MCF 10A (cell line): ENCODE measurements around the gene RTN4IP1. TPM values are rescaled to one million over a fixed set of nuclear protein-coding genes. Genes with fewer than 3 reads are reported as not detected.

ENCODE experiments used
- BruUV-seq: library from RNA; stranded (reverse); fragments of 400-500 nt; replicated peaks from 2 replicates; lab custom pipeline; 2021; lab: Mats Ljungman, UMichigan
- CTCF ChIA-PET: fragments of 300-600 bp; sonication (Branson Sonifier 250); formaldehyde crosslinking; extraction: SDS; loops from one replicate; lab custom pipeline; 2021; ENCODE audit warnings: antibody characterized with exemption, inconsistent platforms; lab: Yijun Ruan, JAX
- POLR2A ChIA-PET: fragments of 300-600, 350-650 bp; sonication (Branson Sonifier 250); formaldehyde crosslinking; extraction: SDS; loops from one replicate; lab custom pipeline; 2020; ENCODE audit warnings: antibody characterized with exemption, inconsistent platforms; lab: Yijun Ruan, JAX
- DNase-seq: peaks from one replicate; pipeline ENCODE4 v3.0.0-alpha.2; 2018; ENCODE audit not compliant: unreplicated experiment
- H3K27ac Mint-ChIP-seq: one replicate; pipeline ENCODE4 v1.8.0; 2022; ENCODE audit warnings: mild to moderate bottlenecking, low read depth, mixed read lengths; ENCODE audit not compliant: unreplicated experiment
- H3K27me3 Mint-ChIP-seq: one replicate; pipeline ENCODE4 v1.8.0; 2022; ENCODE audit warnings: mixed read lengths; ENCODE audit not compliant: insufficient read depth, unreplicated experiment
- H3K36me3 Mint-ChIP-seq: one replicate; pipeline ENCODE4 v1.8.0; 2022; ENCODE audit warnings: mild to moderate bottlenecking, moderate library complexity, mixed read lengths; ENCODE audit not compliant: insufficient read depth, unreplicated experiment
- H3K4me1 Mint-ChIP-seq: one replicate; pipeline ENCODE4 v1.8.0; 2022; ENCODE audit warnings: mixed read lengths; ENCODE audit not compliant: insufficient read depth, unreplicated experiment
- H3K4me3 Mint-ChIP-seq: one replicate; pipeline ENCODE4 v1.8.0; 2022; ENCODE audit warnings: mild to moderate bottlenecking, moderate library complexity, mixed read lengths; ENCODE audit not compliant: unreplicated experiment
- H3K9me3 Mint-ChIP-seq: one replicate; pipeline ENCODE4 v1.8.0; 2022; ENCODE audit warnings: mixed read lengths; ENCODE audit not compliant: unreplicated experiment
- intact Hi-C: fragments of 100-400 bp; cut with micrococcal nuclease; formaldehyde crosslinking; loops from 2 replicates; pipeline ENCODE4 v1.14.1; 2022
- total RNA-seq: library from RNA; stranded (reverse); gene quantifications from 2 replicates; pipeline ENCODE4 v1.2.3, GENCODE V29; 2022
- TF ChIP-seq, protein P1 (sequence below): fragments of 200-600 bp; IDR thresholded peaks from one replicate; pipeline ENCODE4 v1.8.0; 2022; ENCODE audit warnings: antibody characterized with exemption, mild to moderate bottlenecking; ENCODE audit not compliant: unreplicated experiment

Gene RTN4IP1
- total RNA-seq, 1 experiment from 2014 or later: 6.5 TPM

DNA sequence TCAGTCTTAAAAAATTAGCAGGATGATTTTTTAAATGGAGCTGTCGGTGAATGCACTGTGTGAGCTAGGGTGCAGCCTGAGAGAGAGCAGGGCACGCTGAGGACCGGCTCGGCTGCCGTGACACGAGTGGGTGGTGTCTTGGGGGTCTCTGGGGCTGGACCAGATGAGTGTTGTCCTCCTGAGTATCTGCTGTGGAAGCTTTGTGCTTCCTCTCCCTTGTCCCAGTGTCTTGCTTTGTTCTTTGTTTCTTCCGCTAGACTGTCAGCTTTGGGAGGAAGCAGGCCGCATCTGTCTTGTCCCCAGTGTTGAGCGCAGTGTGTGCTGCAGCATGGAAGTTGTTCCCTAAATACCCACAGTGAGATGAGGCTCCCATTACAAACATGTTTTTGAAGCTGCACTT, 89.4 kb downstream of the RTN4IP1 start:
- no peak overlapping the region for H3K27ac Mint-ChIP-seq

DNA sequence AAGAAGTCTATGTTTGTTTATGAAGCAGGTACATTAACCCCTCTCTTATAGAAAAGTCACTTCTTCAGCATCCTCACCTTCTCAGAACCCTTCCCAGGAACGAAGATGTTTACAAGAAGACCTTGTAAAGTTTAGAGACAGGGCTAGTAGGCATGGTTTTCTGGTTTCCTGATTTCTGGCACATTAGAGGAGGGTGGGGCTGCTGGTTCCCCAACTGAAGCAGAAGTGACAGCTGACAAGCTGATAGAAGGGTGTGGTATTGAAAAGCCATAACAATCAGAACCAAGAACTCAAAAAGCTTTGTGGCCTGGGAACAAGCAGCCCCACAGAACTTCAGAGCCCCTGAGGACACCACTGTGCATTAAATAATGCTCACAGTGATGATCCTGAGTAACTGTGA, 91.2 kb downstream of the RTN4IP1 start:
- Mint-ChIP-seq H3K27ac (no peak overlapping the region), H3K27me3 (no peaks in the 10 kb centered on the region), H3K4me3 (no peak overlapping the region), H3K4me1 (peaks cover 35% of the 10 kb centered on the region), H3K36me3 (peaks cover 72% of the 10 kb centered on the region), H3K9me3 (no peaks in the 10 kb centered on the region)
- BruUV-seq: no TSS peak
- CTCF ChIA-PET: interaction anchor here (0.8 to 1.5 kb wide), 2 partner anchors 12 to 198 kb away, joined by 4 read pairs; no protein-coding TSS in a partner anchor
- intact Hi-C loops: no loop called here
- POLR2A ChIA-PET: interaction anchor here (0.6 to 2.9 kb wide), 6 partner anchors 9 to 28 kb away, joined by 3 to 10 read pairs (median 4); no protein-coding TSS in a partner anchor
- TF ChIP-seq, protein P1, sequence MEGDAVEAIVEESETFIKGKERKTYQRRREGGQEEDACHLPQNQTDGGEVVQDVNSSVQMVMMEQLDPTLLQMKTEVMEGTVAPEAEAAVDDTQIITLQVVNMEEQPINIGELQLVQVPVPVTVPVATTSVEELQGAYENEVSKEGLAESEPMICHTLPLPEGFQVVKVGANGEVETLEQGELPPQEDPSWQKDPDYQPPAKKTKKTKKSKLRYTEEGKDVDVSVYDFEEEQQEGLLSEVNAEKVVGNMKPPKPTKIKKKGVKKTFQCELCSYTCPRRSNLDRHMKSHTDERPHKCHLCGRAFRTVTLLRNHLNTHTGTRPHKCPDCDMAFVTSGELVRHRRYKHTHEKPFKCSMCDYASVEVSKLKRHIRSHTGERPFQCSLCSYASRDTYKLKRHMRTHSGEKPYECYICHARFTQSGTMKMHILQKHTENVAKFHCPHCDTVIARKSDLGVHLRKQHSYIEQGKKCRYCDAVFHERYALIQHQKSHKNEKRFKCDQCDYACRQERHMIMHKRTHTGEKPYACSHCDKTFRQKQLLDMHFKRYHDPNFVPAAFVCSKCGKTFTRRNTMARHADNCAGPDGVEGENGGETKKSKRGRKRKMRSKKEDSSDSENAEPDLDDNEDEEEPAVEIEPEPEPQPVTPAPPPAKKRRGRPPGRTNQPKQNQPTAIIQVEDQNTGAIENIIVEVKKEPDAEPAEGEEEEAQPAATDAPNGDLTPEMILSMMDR: no peak
- DNase-seq: no peak

More for the DNA sequence above, 89.4 kb downstream of the RTN4IP1 start:
- Mint-ChIP-seq H3K4me1 (peaks cover 21% of the 10 kb centered on the region), H3K9me3 (no peaks in the 10 kb centered on the region), H3K27me3 (no peaks in the 10 kb centered on the region), H3K36me3 (peaks cover 74% of the 10 kb centered on the region), H3K4me3 (no peak overlapping the region)
- intact Hi-C loops: no loop called here
- no peak for DNase-seq
- TF ChIP-seq, protein P1: no peak
- CTCF ChIA-PET: interaction anchor here (0.7 to 1.8 kb wide), 4 partner anchors 26 to 1407 kb away, joined by 3 to 4 read pairs (median 3); no protein-coding TSS in a partner anchor
- BruUV-seq: no TSS peak
- POLR2A ChIA-PET: interaction anchor here (0.6 to 2.9 kb wide), 9 partner anchors 10 to 90 kb away, joined by 3 to 10 read pairs (median 4); no protein-coding TSS in a partner anchor

DNA sequence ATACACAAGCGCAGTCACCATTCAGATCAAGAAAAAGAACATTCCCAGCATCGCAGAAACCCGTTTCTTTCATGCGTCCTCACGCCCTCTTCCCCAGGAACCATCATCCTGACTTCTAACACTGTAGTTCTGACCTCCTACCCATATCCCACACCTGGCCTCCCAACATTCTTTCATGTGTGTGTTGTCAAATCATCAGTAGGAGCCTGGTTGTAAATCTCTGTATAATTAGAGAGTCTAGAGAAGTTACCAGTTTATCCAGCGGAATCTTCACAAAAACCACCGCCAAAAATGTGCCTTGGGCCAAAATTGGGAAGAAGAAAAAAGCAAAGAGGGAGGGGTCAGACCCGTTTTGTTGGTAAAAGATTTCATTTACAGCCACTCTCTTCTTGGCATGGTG, 91.6 kb downstream of the RTN4IP1 start:
- Mint-ChIP-seq H3K9me3 (no peaks in the 10 kb centered on the region), H3K27me3 (no peaks in the 10 kb centered on the region), H3K4me3 (no peak overlapping the region), H3K4me1 (peaks cover 40% of the 10 kb centered on the region), H3K27ac (no peak overlapping the region), H3K36me3 (peaks cover 71% of the 10 kb centered on the region)
- no peak for DNase-seq
- no TSS peak for BruUV-seq
- TF ChIP-seq, protein P1: no peak
- CTCF ChIA-PET: no interaction called here
- POLR2A ChIA-PET: interaction anchor here (1.1 to 1.2 kb wide), 2 partner anchors 9 to 32 kb away, joined by 3 to 5 read pairs; no protein-coding TSS in a partner anchor
- intact Hi-C loops: no loop called here

DNA sequence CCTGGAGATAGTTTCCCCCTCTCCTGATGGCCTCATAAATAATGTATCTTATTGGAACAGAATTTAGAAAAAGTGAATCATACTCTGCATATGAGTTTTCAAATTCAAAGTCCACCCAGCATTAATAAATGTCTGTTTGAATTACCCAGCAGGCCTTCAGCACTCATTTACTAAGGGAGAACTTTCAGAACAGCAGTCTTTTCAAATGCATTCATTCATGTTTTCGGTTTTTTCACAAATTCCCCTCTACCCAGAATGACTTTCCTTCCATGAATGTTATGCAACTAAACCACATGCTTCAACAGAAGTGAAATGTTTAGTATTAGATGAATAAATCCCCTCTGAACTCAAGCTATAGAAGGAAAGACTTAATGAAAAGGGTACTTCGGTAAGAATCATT, 92.4 kb downstream of the RTN4IP1 start:
- POLR2A ChIA-PET: interaction anchor here (0.8 to 1.4 kb wide), 3 partner anchors 11 to 31 kb away, joined by 3 to 5 read pairs (median 4); no protein-coding TSS in a partner anchor
- CTCF ChIA-PET: interaction anchor here (1.0 kb wide), 1 partner anchor 90 kb away, joined by 3 read pairs; no protein-coding TSS in a partner anchor

More for the DNA sequence above, 92.4 kb downstream of the RTN4IP1 start:
- intact Hi-C loops: no loop called here
- DNase-seq: no peak
- peaks cover 40% of the 10 kb centered on the region for H3K4me1 Mint-ChIP-seq
- no peaks in the 10 kb centered on the region for H3K27me3 Mint-ChIP-seq
- H3K4me3 Mint-ChIP-seq: no peak overlapping the region
- H3K27ac Mint-ChIP-seq: no peak overlapping the region
- peaks cover 69% of the 10 kb centered on the region for H3K36me3 Mint-ChIP-seq
- TF ChIP-seq, protein P1: no peak
- H3K9me3 Mint-ChIP-seq: no peaks in the 10 kb centered on the region
- BruUV-seq: no TSS peak
